ENCODE measurements around the gene PRPF8.

Gene PRPF8

GRCh38 chr17:1625581-1625980 is 59.1 kb downstream of the PRPF8 start:
- no peak overlapping the region for H3K4me3 ChIP-seq (ENCODE audit: low read depth, low read length)
- no peak for TF ChIP-seq CTCF (IDR thresholded peaks at IDR 0.05; ENCODE audit: borderline replicate concordance, insufficient read depth, low read depth, low read length)

- no peak for TF ChIP-seq CTCF (IDR thresholded peaks at IDR 0.05; ENCODE audit: borderline replicate concordance, insufficient read depth, low read depth, low read length)
- no peak overlapping the region for H3K4me3 ChIP-seq (ENCODE audit: low read depth, low read length)
These were observed 59.6 kb downstream of the PRPF8 start for GRCh38 chr17:1625053-1625452.

- no peak overlapping the region for H3K4me3 ChIP-seq (ENCODE audit: low read depth, low read length)
- no peak for TF ChIP-seq CTCF (IDR thresholded peaks at IDR 0.05; ENCODE audit: borderline replicate concordance, insufficient read depth, low read depth, low read length)
These were observed 60.0 kb downstream of the PRPF8 start for GRCh38 chr17:1624650-1625049.

GRCh38 chr17:1623057-1623630 is 61.5 kb downstream of the PRPF8 start:
- TF ChIP-seq CTCF (IDR thresholded peaks at IDR 0.05; ENCODE audit: borderline replicate concordance, insufficient read depth, low read depth, low read length) = no peak
- H3K4me3 ChIP-seq (ENCODE audit: low read depth, low read length) = no peak overlapping the region

GRCh38 chr17:1621273-1621954 is 63.3 kb downstream of the PRPF8 start:
- no peak for TF ChIP-seq CTCF (IDR thresholded peaks at IDR 0.05; ENCODE audit: borderline replicate concordance, insufficient read depth, low read depth, low read length)
- no peak overlapping the region for H3K4me3 ChIP-seq (ENCODE audit: low read depth, low read length)

GRCh38 chr17:1620486-1620885 is 64.2 kb downstream of the PRPF8 start:
- H3K4me3 ChIP-seq (ENCODE audit: low read depth, low read length) = no peak overlapping the region
- no peak for TF ChIP-seq CTCF (IDR thresholded peaks at IDR 0.05; ENCODE audit: borderline replicate concordance, insufficient read depth, low read depth, low read length)

- TF ChIP-seq CTCF (IDR thresholded peaks at IDR 0.05; ENCODE audit: borderline replicate concordance, insufficient read depth, low read depth, low read length) = no peak
- H3K4me3 ChIP-seq (ENCODE audit: low read depth, low read length) = no peak overlapping the region
These were observed 67.0 kb downstream of the PRPF8 start for GRCh38 chr17:1617620-1618174.
